GM18498 (cell line): ENCODE measurements around the gene TEX35.

ENCODE experiments used
- ATAC-seq: cut with Tn5 transposase; IDR thresholded peaks from one replicate; pipeline ENCODE4 v1.9.1; 2021; ENCODE audit warnings: mild to moderate bottlenecking, moderate library complexity; ENCODE audit not compliant: unreplicated experiment

TEX35 gene

GRCh38 chr1:178571807-178572206 lies 58.9 kb downstream of the TEX35 start:
- no peak for ATAC-seq
